Measurements from ENCODE around the gene DCAF8.

DCAF8 gene

DNA sequence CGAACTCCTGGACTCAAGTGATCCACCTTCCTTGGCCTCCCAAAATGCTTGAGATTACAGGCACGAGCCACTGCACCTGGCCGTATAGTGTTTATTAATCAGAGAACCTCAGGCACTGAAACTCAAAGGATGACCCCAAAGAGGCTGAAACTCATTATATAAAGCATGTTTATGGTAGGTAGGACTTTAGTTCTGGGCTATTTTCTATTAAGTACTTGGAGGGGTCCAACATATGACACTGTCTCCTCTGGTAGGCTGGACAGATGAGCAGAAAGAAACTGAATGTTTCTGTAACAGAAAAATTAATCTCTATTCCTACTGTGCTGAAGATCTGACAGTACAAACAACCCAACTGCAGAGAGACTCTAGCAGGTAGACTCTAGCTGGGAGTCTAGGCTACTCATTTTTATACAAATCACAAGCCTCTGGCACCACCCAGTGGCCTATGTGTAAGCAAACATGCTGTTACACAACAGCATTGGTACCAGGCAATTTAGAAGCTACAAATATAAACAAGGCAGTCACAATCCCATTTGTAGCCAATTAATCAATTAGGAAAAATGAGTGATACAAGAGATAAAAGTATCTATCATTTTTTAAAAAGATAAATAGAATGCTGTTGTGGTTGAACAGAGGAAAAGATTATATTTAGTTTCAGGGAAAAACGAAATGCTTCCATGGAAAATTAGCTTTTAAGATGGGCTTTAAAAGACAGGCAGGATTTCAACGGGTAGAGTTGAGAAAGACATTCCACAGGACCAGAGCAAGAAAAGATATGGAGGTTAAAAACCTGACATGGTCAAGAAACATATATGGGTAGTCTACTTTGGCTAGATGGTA is 10.4 kb downstream of the DCAF8 start:
- Histone ChIP-seq H3K4me3 (ENCODE audit: low read depth in 1 of 2, low read length in 1 of 2) (no peak overlapping the region), H3K9me3 (no peaks in the 10 kb centered on the region), H3K27ac (no peak overlapping the region), H3K4me1 (ENCODE audit: control insufficient read depth in 1 of 2, insufficient read depth in 1 of 2, low read depth in 1 of 2, low read length in 1 of 2) (no peaks in the 10 kb centered on the region), H3K27me3 (no peaks in the 10 kb centered on the region), H3K36me3 (peaks cover 12% of the 10 kb centered on the region)
- TF ChIP-seq, protein P1, sequence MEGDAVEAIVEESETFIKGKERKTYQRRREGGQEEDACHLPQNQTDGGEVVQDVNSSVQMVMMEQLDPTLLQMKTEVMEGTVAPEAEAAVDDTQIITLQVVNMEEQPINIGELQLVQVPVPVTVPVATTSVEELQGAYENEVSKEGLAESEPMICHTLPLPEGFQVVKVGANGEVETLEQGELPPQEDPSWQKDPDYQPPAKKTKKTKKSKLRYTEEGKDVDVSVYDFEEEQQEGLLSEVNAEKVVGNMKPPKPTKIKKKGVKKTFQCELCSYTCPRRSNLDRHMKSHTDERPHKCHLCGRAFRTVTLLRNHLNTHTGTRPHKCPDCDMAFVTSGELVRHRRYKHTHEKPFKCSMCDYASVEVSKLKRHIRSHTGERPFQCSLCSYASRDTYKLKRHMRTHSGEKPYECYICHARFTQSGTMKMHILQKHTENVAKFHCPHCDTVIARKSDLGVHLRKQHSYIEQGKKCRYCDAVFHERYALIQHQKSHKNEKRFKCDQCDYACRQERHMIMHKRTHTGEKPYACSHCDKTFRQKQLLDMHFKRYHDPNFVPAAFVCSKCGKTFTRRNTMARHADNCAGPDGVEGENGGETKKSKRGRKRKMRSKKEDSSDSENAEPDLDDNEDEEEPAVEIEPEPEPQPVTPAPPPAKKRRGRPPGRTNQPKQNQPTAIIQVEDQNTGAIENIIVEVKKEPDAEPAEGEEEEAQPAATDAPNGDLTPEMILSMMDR (IDR thresholded peaks at IDR 0.05) = no peak

DNA sequence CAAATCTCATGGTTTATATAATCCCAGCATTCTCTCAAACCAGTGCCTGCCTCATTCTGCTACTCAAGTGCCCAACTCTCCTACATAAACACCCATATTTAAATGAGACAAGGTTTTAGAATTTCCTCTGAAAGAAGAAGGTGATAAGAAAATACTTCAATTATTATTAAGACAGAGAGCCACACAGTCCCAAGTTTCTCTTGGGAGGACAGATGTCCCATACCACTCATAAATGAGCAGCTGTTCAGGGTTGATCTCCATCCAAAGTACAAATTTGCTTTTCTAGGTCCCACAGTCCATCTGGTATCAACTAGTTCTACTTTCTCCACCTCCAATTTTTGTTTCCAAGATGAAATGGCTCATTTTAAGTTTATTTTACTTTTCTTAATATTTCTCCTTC is 11.3 kb downstream of the DCAF8 start:
- Histone ChIP-seq H3K9me3 (no peaks in the 10 kb centered on the region), H3K27ac (no peak overlapping the region), H3K27me3 (no peaks in the 10 kb centered on the region), H3K4me3 (ENCODE audit: low read depth in 1 of 2, low read length in 1 of 2) (no peak overlapping the region), H3K4me1 (ENCODE audit: control insufficient read depth in 1 of 2, insufficient read depth in 1 of 2, low read depth in 1 of 2, low read length in 1 of 2) (no peaks in the 10 kb centered on the region), H3K36me3 (peaks cover 12% of the 10 kb centered on the region)
- TF ChIP-seq, protein P1 (IDR thresholded peaks at IDR 0.05) = no peak

DNA sequence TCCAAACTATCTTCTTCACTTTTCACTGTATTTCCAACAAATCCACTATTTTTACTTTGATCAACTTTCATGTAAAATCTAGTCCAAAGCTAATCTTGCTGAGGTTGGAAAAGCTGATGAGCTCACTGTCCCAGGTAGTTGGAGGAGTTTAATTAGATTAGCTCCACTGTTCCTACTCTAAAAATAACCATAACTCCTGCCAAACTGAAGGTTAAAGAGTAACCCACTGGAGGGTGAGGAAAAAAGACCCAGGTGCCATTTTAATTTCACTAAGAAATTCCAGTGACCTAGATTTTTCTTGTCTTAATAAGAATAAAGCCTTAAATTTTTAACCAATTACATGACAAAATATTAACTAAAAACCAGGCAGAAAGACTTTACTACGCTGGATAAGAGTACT is 15.3 kb downstream of the DCAF8 start:
- Histone ChIP-seq H3K36me3 (peaks cover 26% of the 10 kb centered on the region), H3K4me3 (ENCODE audit: low read depth in 1 of 2, low read length in 1 of 2) (no peak overlapping the region), H3K27ac (no peak overlapping the region), H3K27me3 (no peaks in the 10 kb centered on the region), H3K4me1 (ENCODE audit: control insufficient read depth in 1 of 2, insufficient read depth in 1 of 2, low read depth in 1 of 2, low read length in 1 of 2) (peaks cover 5 to 7% of the 10 kb centered on the region in 2 experiments), H3K9me3 (no peaks in the 10 kb centered on the region)
- TF ChIP-seq, protein P1 (IDR thresholded peaks at IDR 0.05) = no peak

DNA sequence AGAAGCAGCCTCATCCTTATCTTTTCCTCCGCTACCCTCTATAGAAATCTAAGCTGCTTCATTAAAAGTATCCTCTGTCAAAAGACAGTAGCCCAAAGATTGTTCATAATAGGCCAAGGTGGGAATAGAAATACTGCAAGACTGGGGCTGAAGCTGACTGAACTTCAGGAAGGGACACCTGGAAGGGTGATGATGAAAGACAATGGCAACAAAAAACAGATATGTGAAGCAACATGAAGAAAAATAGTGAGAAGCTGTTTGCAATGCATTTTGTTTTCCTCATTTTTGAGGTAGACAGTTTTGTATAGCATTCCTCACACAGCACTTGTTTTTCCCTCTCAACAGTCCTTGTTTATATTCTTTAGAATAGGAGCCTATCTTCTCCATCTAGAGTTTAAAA is 16.9 kb downstream of the DCAF8 start:
- Histone ChIP-seq H3K4me3 (ENCODE audit: low read depth in 1 of 2, low read length in 1 of 2) (no peak overlapping the region), H3K27me3 (no peaks in the 10 kb centered on the region), H3K27ac (no peak overlapping the region), H3K36me3 (peaks cover 32% of the 10 kb centered on the region), H3K9me3 (no peaks in the 10 kb centered on the region), H3K4me1 (ENCODE audit: control insufficient read depth in 1 of 2, insufficient read depth in 1 of 2, low read depth in 1 of 2, low read length in 1 of 2) (peaks cover 5 to 7% of the 10 kb centered on the region in 2 experiments)
- TF ChIP-seq, protein P1 (IDR thresholded peaks at IDR 0.05) = no peak

DNA sequence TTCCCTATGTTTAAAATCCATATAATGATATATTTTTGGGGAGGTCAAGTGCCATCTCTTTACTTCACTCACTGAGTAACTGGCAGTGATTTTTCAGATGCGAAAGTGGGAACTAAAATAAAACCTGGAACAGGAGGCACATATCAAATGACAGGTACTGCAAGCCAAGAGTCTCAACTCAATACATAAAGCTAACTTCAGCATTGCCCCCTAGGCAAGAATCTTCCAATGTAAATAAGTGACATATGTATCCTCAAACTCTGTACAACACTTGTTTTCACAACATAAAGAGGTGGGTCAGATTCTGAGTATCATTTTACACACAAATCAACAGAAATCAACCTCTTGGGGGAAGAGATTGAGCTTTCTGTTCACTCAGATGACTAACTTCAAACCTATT is 18.1 kb downstream of the DCAF8 start:
- TF ChIP-seq, protein P1 (IDR thresholded peaks at IDR 0.05) = no peak

More for the DNA sequence above, 18.1 kb downstream of the DCAF8 start:
- Histone ChIP-seq H3K4me1 (ENCODE audit: control insufficient read depth in 1 of 2, insufficient read depth in 1 of 2, low read depth in 1 of 2, low read length in 1 of 2) (peaks cover 5 to 7% of the 10 kb centered on the region in 2 experiments), H3K4me3 (ENCODE audit: low read depth in 1 of 2, low read length in 1 of 2) (no peak overlapping the region), H3K9me3 (no peaks in the 10 kb centered on the region), H3K27me3 (no peaks in the 10 kb centered on the region), H3K36me3 (peaks cover 44% of the 10 kb centered on the region), H3K27ac (no peak overlapping the region)
